Gastrocnemius medialis (tissue), 4 donors: ENCODE data around the gene PPP4C. TPM values are rescaled to one million over a fixed set of nuclear protein-coding genes. Genes with fewer than 3 reads are reported as not detected.

ENCODE experiments used
- ATAC-seq, 2 donors: fragments of 150-250 bp; one replicate each; pipeline ENCODE4 v1.9.1; 2016
- DNase-seq, 2 donors: peaks; one replicate each; pipeline ENCODE4 v3.0.0-alpha.2; 2019
- H3K27ac ChIP-seq, 4 donors: fragments of 200-600 bp; sonication (generic); 1 replicate in 1 of 4; 2 replicates in 3 of 4; pipeline ENCODE4 v1.5.1; 2016 to 2018; ENCODE audit warnings: mild to moderate bottlenecking in 2 of 4, moderate library complexity in 1 of 4
- H3K27me3 ChIP-seq, 3 donors: fragments of 200-600 bp; sonication (generic) in 2 of 3; 1 replicate in 1 of 3; 2 replicates in 2 of 3; pipeline versions ENCODE4 v1.5.1 to v1.6.0; 2016 to 2019; ENCODE audit warnings: mild to moderate bottlenecking in 1 of 3, moderate library complexity in 1 of 3
- H3K36me3 ChIP-seq, 2 donors: fragments of 200-600 bp; sonication (generic) in 1 of 2; one replicate each; pipeline ENCODE4 v1.5.1; 2017 to 2018
- H3K4me1 ChIP-seq, 2 donors: fragments of 200-600 bp; sonication (generic) in 1 of 2; one replicate each; pipeline ENCODE4 v1.5.1; 2016 to 2017; ENCODE audit warnings: mild to moderate bottlenecking in 2 of 2
- H3K4me3 ChIP-seq, 4 donors: fragments of 200-600 bp; sonication (generic) in 3 of 4; 1 replicate in 1 of 4; 2 replicates in 3 of 4; pipeline ENCODE4 v1.5.1; 2016 to 2019; ENCODE audit warnings: mild to moderate bottlenecking in 2 of 4
- H3K9me3 ChIP-seq, 3 donors: fragments of 200-600 bp; sonication (generic) in 2 of 3; 1 replicate in 1 of 3; 2 replicates in 2 of 3; pipeline ENCODE4 v1.5.1; 2016 to 2019
- CTCF ChIP-seq, 5 experiments: fragments of 450-650 bp in 3 of 5; fragments of 200-600 bp in 2 of 5; sonication (generic) in 2 of 5; IDR thresholded peaks in 4 of 5; conservative IDR thresholded peaks in 1 of 5; 1 replicate in 4 of 5; 2 replicates in 1 of 5; pipeline ENCODE4 v1.5.1; 2016 to 2019; ENCODE audit warnings: antibody characterized with exemption in 5 of 5, mild to moderate bottlenecking in 3 of 5, moderate library complexity in 3 of 5
- POLR2A ChIP-seq, 2 donors: fragments of 450-650 bp; IDR thresholded peaks; one replicate each; pipeline ENCODE4 v1.6.1; 2017; ENCODE audit warnings: antibody characterized with exemption in 2 of 2, mild to moderate bottlenecking in 2 of 2, moderate library complexity in 2 of 2
- in situ Hi-C, 4 donors: fragments of 200-750 bp; cut with MboI; loops; one replicate each; pipeline versions ENCODE4 v1.15.0 to v1.8.0; 2017; ENCODE audit warnings: low sequenced_read_pairs in 4 of 4
- intact Hi-C: fragments of 100-400 bp; cut with DNase I; formaldehyde crosslinking; loops from one replicate; pipeline ENCODE4 v1.15.1; 2023; ENCODE audit warnings: low total_unique reads
- total RNA-seq, 4 donors: library from RNA; depleted of rRNA; stranded (reverse); fragments of >200 nt; gene quantifications; one replicate each; pipeline versions ENCODE4 v1.1.0 to v1.2.3, GENCODE V29; 2016

Gene PPP4C
- total RNA-seq, 4 donors from 2014 or later: 23.8 to 64.3 (median 44.7) TPM

DNA sequence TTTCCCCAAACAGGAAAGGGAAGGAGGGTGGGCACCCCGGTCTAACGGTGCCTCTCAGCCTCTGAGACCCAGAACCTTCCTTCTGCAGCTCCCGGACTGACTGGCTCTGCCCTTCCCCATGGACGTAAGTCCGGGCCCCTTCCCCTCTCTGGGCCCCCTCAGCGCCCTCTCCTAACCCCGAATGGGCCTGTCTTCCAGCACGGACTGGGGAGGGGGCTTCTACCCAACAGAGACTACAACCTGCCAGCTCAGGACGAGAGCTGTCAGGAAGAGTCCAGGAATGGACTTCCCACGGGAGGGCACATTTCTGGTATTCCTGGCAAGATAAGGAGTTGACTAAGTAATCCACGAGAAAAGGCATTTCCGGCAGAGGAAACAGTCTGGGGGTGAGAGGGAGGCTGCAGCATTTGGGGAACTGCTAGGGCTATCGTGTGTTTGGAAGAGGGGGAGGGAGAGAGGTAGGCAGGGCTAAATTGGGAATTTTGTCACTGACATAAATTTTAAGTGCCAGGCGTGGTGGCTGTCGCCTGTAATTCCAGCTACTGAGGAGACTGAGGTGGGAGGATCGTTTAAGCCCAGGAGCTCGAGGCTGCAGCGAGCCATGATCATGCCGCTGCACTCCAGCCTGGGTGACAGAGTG is 22.3 kb upstream of the PPP4C start:
- Histone ChIP-seq H3K36me3 (no peaks in the 10 kb centered on the region), H3K9me3 (no peaks in the 10 kb centered on the region), H3K4me1 (peaks cover 7% of the 10 kb centered on the region in 2 donors), H3K27ac (peak overlapping the region in 2 of 4 donors; percentile 16 to 17), H3K4me3 (peak overlapping the region; percentile 57 to 82 (median 78)), H3K27me3 (no peaks in the 10 kb centered on the region)
- no peak for DNase-seq
- ATAC-seq: peak; percentile 6 to 12
- in situ Hi-C loops: loop anchor here in 2 of 4 donors (5.0 to 25.0 kb wide), 3 partner anchors 64 to 359 kb away; partner anchors contain the start of genes CD2BP2 (in 1 of the 2), MYL11 (in 1 of the 2), TBC1D10B (in 1 of the 2) and ZNF771 (in 1 of the 2)
- TF ChIP-seq POLR2A (IDR thresholded peaks at IDR 0.05) (no peak), CTCF (IDR thresholded peaks at IDR 0.05 in 4 of 5, conservative IDR thresholded peaks at IDR 0.05 in 1 of 5) (no peak)
- intact Hi-C loops: no loop called here

DNA sequence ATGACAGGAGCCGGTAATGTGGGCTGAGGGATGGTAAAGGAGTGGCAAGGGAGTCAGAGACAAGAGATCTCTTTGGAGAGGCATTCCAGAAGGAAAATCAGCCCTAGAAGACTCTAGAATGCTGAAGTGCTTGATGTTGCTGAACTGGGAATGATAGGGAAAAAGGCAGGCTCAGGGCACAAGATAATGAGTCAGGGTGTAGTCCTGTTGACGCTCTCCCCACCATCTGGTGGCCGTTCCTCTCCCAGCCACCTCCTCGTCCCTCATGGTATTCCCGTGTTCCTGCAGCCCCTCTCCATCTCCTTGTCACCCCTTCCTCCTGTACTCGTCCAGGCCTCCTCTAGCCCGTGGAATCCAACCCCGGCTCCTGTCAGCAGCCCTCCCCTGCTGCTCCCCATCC is 21.3 kb upstream of the PPP4C start:
- DNase-seq: no peak
- TF ChIP-seq POLR2A (IDR thresholded peaks at IDR 0.05) (no peak), CTCF (IDR thresholded peaks at IDR 0.05 in 4 of 5, conservative IDR thresholded peaks at IDR 0.05 in 1 of 5) (no peak)
- H3K36me3 ChIP-seq: no peaks in the 10 kb centered on the region
- ATAC-seq: no peak
- in situ Hi-C loops: loop anchor here in 2 of 4 donors (5.0 to 25.0 kb wide), 3 partner anchors 63 to 358 kb away; partner anchors contain the start of genes CD2BP2 (in 1 of the 2), MYL11 (in 1 of the 2), TBC1D10B (in 1 of the 2) and ZNF771 (in 1 of the 2)
- H3K4me1 ChIP-seq: peaks cover 7% of the 10 kb centered on the region in 2 donors
- no peak overlapping the region for H3K27ac ChIP-seq
- no peaks in the 10 kb centered on the region for H3K9me3 ChIP-seq
- H3K27me3 ChIP-seq: no peaks in the 10 kb centered on the region
- H3K4me3 ChIP-seq: no peak overlapping the region
- intact Hi-C loops: no loop called here

DNA sequence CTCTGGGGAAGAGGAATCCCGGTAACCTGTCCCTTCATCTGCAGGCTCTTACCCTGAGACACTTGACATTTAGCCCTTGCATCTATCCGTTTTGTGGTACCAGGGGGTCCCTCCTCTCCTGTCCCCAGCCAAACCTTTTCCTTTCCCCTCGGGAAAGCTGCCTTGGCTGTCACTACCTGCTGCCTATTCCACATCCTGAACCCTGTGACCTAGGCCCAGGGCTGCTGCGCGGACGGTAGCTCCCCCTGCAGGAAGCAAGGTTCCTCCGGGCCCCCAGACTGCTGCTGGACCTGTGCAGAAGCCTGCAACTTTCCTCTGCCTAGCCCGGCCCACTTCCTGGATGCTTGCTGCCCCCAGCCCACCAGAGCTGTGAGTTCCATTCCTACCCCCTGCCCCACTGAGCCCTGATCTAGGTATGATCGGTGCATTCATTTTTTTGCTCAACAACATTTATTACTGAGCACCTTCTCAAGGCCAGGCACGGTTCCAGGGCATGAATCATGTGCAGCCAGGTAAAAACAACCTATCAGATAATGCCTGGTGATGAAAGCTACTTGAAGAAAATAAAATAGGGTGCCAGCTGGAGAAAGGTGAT is 20.7 kb upstream of the PPP4C start:
- Histone ChIP-seq H3K9me3 (no peaks in the 10 kb centered on the region), H3K4me1 (peaks cover 9% of the 10 kb centered on the region in 2 donors), H3K36me3 (no peaks in the 10 kb centered on the region), H3K27me3 (no peaks in the 10 kb centered on the region), H3K4me3 (no peak overlapping the region), H3K27ac (no peak overlapping the region)
- in situ Hi-C loops (loop anchor here in 2 of 4 donors (5.0 to 25.0 kb wide), 3 partner anchors 62 to 357 kb away; partner anchors contain the start of genes CD2BP2 (in 1 of the 2), MYL11 (in 1 of the 2), TBC1D10B (in 1 of the 2) and ZNF771 (in 1 of the 2)), intact Hi-C loops (no loop called here)
- DNase-seq (no peak), ATAC-seq (no peak)
- peak in 2 of 5 experiments; percentile 8 to 24 for TF ChIP-seq CTCF (IDR thresholded peaks at IDR 0.05 in 4 of 5, conservative IDR thresholded peaks at IDR 0.05 in 1 of 5)
- no peak for TF ChIP-seq POLR2A (IDR thresholded peaks at IDR 0.05)

GRCh38 chr16:30060346-30060745 is 15.4 kb upstream of the PPP4C start:
- intact Hi-C loops (loop anchor here (5.0 to 10.0 kb wide), 2 partner anchors 63 to 354 kb away; partner anchors contain the start of genes HIRIP3 and INO80E), in situ Hi-C loops (loop anchor here in 2 of 4 donors (25.0 kb wide), 2 partner anchors 302 to 352 kb away; partner anchors contain the start of genes CD2BP2 (in 1 of the 2), MYL11 (in 1 of the 2), TBC1D10B (in 1 of the 2) and ZNF771 (in 1 of the 2))
- H3K27me3 ChIP-seq: no peaks in the 10 kb centered on the region

More at GRCh38 chr16:30060346-30060745, 15.4 kb upstream of the PPP4C start:
- H3K4me1 ChIP-seq: peaks cover 40 to 41% of the 10 kb centered on the region in 2 donors
- no peak for ATAC-seq
- no peak for DNase-seq
- TF ChIP-seq POLR2A (IDR thresholded peaks at IDR 0.05) (no peak), CTCF (IDR thresholded peaks at IDR 0.05 in 4 of 5, conservative IDR thresholded peaks at IDR 0.05 in 1 of 5) (no peak)
- H3K36me3 ChIP-seq: no peaks in the 10 kb centered on the region
- H3K9me3 ChIP-seq: no peaks in the 10 kb centered on the region
- H3K27ac ChIP-seq: peak overlapping the region; percentile 97 to 100 (median 100)
- H3K4me3 ChIP-seq: no peak overlapping the region
